K562 (cell line): Measurements from ENCODE around the gene PDE6B. TPM values are rescaled to one million over a fixed set of nuclear protein-coding genes. Genes with fewer than 3 reads are reported as not detected.

Source experiments
- ATAC-seq: fragments of 200-7000 bp; cut with Tn5 transposase; 3 replicates; pipeline ENCODE4 v1.9.1; 2020; ENCODE audit warnings: moderate library complexity
- BruUV-seq: library from RNA; stranded (reverse); fragments of 400-500 nt; replicated peaks from 2 replicates; lab custom pipeline; 2021; lab: Mats Ljungman, UMichigan
- CTCF ChIA-PET: fragments of 300-600 bp; formaldehyde crosslinking; extraction: SDS; loops from one replicate; lab custom pipeline; 2021; ENCODE audit warnings: low intra/inter-chr PET ratio; lab: Yijun Ruan, JAX
- POLR2A ChIA-PET: fragments of 300-600, 350-650 bp; sonication (Branson Sonifier 250); formaldehyde crosslinking; extraction: SDS; loops from one replicate; lab custom pipeline; 2021; ENCODE audit warnings: antibody characterized with exemption, inconsistent platforms; lab: Yijun Ruan, JAX
- DNase-seq, 4 experiments: peaks; one replicate each; pipeline versions ENCODE4 v3.0.0 to v3.0.0-alpha.2; 2011 to 2018; ENCODE audit warnings: low spot score in 3 of 4, mixed read lengths in 3 of 4; ENCODE audit errors: extremely low read depth in 1 of 4
- FAIRE-seq: peaks from 2 replicates; lab custom pipeline; 2011; peaks lifted over from hg19 to GRCh38; lab: Jason Lieb, UNC
- H2AFZ ChIP-seq: 2 replicates; pipeline ENCODE4 v1.6.0; 2011; ENCODE audit warnings: low read depth, low read length, control low read depth, inconsistent platforms
- H3K27ac ChIP-seq: fragments of 200-600 bp; 3 replicates; pipeline ENCODE4 v1.8.0; 2011; ENCODE audit warnings: low read depth, mild to moderate bottlenecking, control low read depth, inconsistent platforms, low read length, moderate library complexity, mixed read lengths; ENCODE audit errors: extremely low read depth
- H3K27me3 ChIP-seq, 2 experiments: fragments of 300-600 bp in 1 of 2; 2 replicates in 1 of 2; 3 replicates in 1 of 2; pipeline versions ENCODE4 v1.6.0 to v1.8.0; 2011; ENCODE audit warnings: inconsistent platforms in 2 of 2, low read length in 2 of 2, mild to moderate bottlenecking in 1 of 2, mixed read lengths in 1 of 2, moderate library complexity in 1 of 2; ENCODE audit not compliant: control insufficient read depth in 2 of 2, insufficient read depth in 2 of 2
- H3K36me3 ChIP-seq: fragments of 300-600 bp; 3 replicates; pipeline ENCODE4 v1.8.0; 2011; ENCODE audit warnings: mild to moderate bottlenecking, low read length, inconsistent platforms; ENCODE audit not compliant: control insufficient read depth, insufficient read depth
- H3K4me1 ChIP-seq, 2 experiments: fragments of 200-600 bp in 1 of 2; replicated peaks in 1 of 2; 2 replicates in 1 of 2; 3 replicates in 1 of 2; pipeline versions ENCODE4 v1.5.1 to v1.8.0; 2011; ENCODE audit warnings: inconsistent platforms in 2 of 2, low read length in 2 of 2, mild to moderate bottlenecking in 1 of 2, mixed read lengths in 1 of 2, moderate library complexity in 1 of 2; ENCODE audit not compliant: control insufficient read depth in 2 of 2, insufficient read depth in 2 of 2
- H3K4me2 ChIP-seq: 2 replicates; pipeline ENCODE4 v1.6.1; 2011; ENCODE audit warnings: low read length, control low read depth, inconsistent platforms, mixed read lengths; ENCODE audit not compliant: insufficient read depth
- H3K4me3 ChIP-seq: fragments of 200-600 bp; sonication (generic), shearing (Covaris generic); 2 replicates; pipeline ENCODE4 v1.5.1; 2016; ENCODE audit warnings: control low read depth, inconsistent platforms
- H3K79me2 ChIP-seq: fragments of 200-600 bp; 3 replicates; pipeline ENCODE4 v1.8.0; 2011; ENCODE audit warnings: low read length, inconsistent platforms; ENCODE audit not compliant: control insufficient read depth, insufficient read depth
- H3K9ac ChIP-seq, 2 experiments: 2 replicates each; pipeline versions ENCODE4 v1.6.0 to v1.6.1; 2011; ENCODE audit warnings: low read depth in 2 of 2, low read length in 2 of 2, control low read depth in 1 of 2, inconsistent platforms in 1 of 2, mild to moderate bottlenecking in 1 of 2, mixed read lengths in 1 of 2; ENCODE audit not compliant: insufficient read depth in 1 of 2
- H3K9me1 ChIP-seq: one replicate; pipeline ENCODE4 v1.6.0; 2011; ENCODE audit warnings: inconsistent platforms, mild to moderate bottlenecking, low read length, moderate library complexity; ENCODE audit not compliant: control insufficient read depth, insufficient read depth
- H3K9me3 ChIP-seq: replicated peaks from 2 replicates; pipeline ENCODE4 v1.5.1; 2011; ENCODE audit warnings: low read depth, low read length, inconsistent platforms; ENCODE audit not compliant: control insufficient read depth, insufficient read depth
- H4K20me1 ChIP-seq: replicated peaks from 2 replicates; pipeline ENCODE4 v1.6.1; 2011; ENCODE audit warnings: low read length, inconsistent platforms, mixed read lengths; ENCODE audit not compliant: control insufficient read depth, insufficient read depth
- LCOR ChIP-seq: sonication (generic); formaldehyde crosslinking; IDR thresholded peaks from 2 replicates; pipeline ENCODE4 v1.8.0; 2022; ENCODE audit warnings: mild to moderate bottlenecking, missing genetic modification reagents
- NCOA2 ChIP-seq, 2 experiments: fragments of 450-650 bp; IDR thresholded peaks; 2 replicates each; pipeline ENCODE4 v1.6.1; 2018; ENCODE audit warnings: mild to moderate bottlenecking in 2 of 2, moderate library complexity in 1 of 2; ENCODE audit not compliant: partially characterized antibody in 2 of 2
- TCF3 ChIP-seq: sonication (generic); formaldehyde crosslinking; IDR thresholded peaks from 2 replicates; pipeline ENCODE4 v1.4.0; 2020; ENCODE audit warnings: mild to moderate bottlenecking, missing genetic modification reagents
- U2AF1 ChIP-seq: fragments of 200-400 bp; formaldehyde crosslinking; optimal IDR thresholded peaks from 2 replicates; pipeline ENCODE3; 2017; ENCODE audit warnings: mild to moderate bottlenecking, low read depth, low read length, moderate library complexity
- ZNF316 ChIP-seq: fragments of 450-650 bp; IDR thresholded peaks from 2 replicates; pipeline ENCODE4 v1.6.1; 2016
- WGBS: fragments of 100-300 bp; shearing (Covaris generic); methylation state at CpG from one replicate; pipeline ENCODE4 v1.1.6; 2016; ENCODE audit warnings: low coverage, mixed read lengths; ENCODE audit not compliant: insufficient coverage; ENCODE audit errors: missing lambda C conversion rate; 5-methylcytosine and 5-hydroxymethylcytosine counted together
- in situ Hi-C: fragments of 300-500 bp; cut with MboI; formaldehyde crosslinking; loops from 4 replicates; pipeline ENCODE4 v1.15.0; 2018; ENCODE audit warnings: inconsistent platforms, mixed read lengths
- intact Hi-C: fragments of 100-400 bp; cut with micrococcal nuclease; formaldehyde crosslinking; loops from 2 replicates; pipeline ENCODE4 v1.14.2; 2022
- polyA plus RNA-seq, 8 experiments: library from polyadenylated mRNA; depleted of rRNA in 4 of 8; stranded (reverse) in 5 of 8; unstranded in 3 of 8; fragments of >200 nt; fragmentation: Nextera tagmentation in 2 of 8; fragmentation: Illumina TruSeq in 1 of 8; extraction: Ambion mirVana in 2 of 8; extraction: Trizol in 1 of 8; gene quantifications; 2 replicates each; pipeline versions ENCODE4 v1.2.1 to v1.2.3, GENCODE V29; 2011 to 2014; ENCODE audit warnings: inconsistent platforms in 1 of 8, missing spikeins in 1 of 8
- total RNA-seq, 7 experiments: library from RNA; depleted of rRNA in 6 of 7; stranded (reverse); fragments of >200 nt in 6 of 7; fragmentation: Illumina TruSeq in 2 of 7; extraction: Trizol in 2 of 7; gene quantifications; 2 replicates each; pipeline versions ENCODE4 v1.2.1 to v1.2.3, GENCODE V29; 2011 to 2021; ENCODE audit warnings: low replicate concordance in 1 of 7
- TF ChIP-seq, protein P1 (sequence below): sonication (generic); formaldehyde crosslinking; IDR thresholded peaks from 2 replicates; pipeline ENCODE4 v1.8.0; 2022; ENCODE audit warnings: mild to moderate bottlenecking, missing genetic modification reagents

PDE6B gene
- total and polyA plus RNA-seq, 9 of the 15 experiments (the other 6 are each of a cell fraction or from before 2014, with no cell fraction given): 0.04 TPM; not detected in 8

GRCh38 chr4:710916-711315 lies 85.5 kb downstream of the PDE6B start (continued):
- no peak for TF ChIP-seq U2AF1
- TF ChIP-seq, protein P1, sequence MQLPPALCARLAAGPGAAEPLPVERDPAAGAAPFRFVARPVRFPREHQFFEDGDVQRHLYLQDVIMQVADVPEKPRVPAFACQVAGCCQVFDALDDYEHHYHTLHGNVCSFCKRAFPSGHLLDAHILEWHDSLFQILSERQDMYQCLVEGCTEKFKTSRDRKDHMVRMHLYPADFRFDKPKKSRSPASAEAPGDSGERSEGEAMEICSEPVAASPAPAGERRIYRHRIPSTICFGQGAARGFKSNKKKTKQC: no peak
- TF ChIP-seq, all 486 proteins: peak for 0

DNA sequence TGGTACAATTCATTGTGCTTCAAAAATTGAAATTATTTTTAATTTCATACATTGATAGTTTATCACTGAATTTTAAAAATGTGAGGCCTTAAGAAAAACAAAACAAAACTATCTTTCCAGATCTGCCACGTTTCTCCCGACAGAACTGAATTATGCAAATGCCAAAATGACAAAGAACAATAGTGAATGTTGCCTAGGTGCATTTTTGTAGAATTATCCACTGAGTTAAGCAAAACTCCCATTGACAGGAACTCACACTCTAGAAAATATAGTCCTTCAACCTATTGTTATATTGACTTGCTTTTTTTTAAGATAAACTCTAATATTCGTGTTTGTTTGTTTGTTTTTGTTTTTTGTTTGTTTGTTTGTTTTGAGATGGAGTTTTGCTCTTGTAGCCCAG lies 86.7 kb downstream of the PDE6B start:
- FAIRE-seq: peak; percentile 23
- Histone ChIP-seq H3K79me2 (peaks cover 73% of the 10 kb centered on the region), H3K27ac (no peak overlapping the region), H3K4me2 (no peak overlapping the region), H3K9ac (no peak overlapping the region), H3K4me1 (peaks cover 0 to 31% of the 10 kb centered on the region in 2 experiments; a peak in 4 of 5 replicates), H3K36me3 (peaks cover 31% of the 10 kb centered on the region; the same call in 2 of the 3 replicates), H4K20me1 (no peaks in the 10 kb centered on the region), H3K9me3 (no peaks in the 10 kb centered on the region), H2AFZ (no peak overlapping the region), H3K27me3 (no peaks in the 10 kb centered on the region), H3K9me1 (no peaks in the 10 kb centered on the region), H3K4me3 (no peak overlapping the region)
- 68% methylated on average over 3 of the region's 3 CpGs for whole genome bisulfite sequencing
- no peak for ATAC-seq
- in situ Hi-C loops: no loop called here
- POLR2A ChIA-PET: interaction anchor here (1.3 kb wide), 1 partner anchor 11 kb away, joined by 7 read pairs; no protein-coding TSS in a partner anchor
- no TSS peak for BruUV-seq
- intact Hi-C loops: no loop called here
- TF ChIP-seq TCF3 (no peak), NCOA2 (IDR thresholded peaks at IDR 0.05; ENCODE audit: partially characterized antibody in 2 of 2) (no peak), ZNF316 (0 out of 2 replicates have a peak, but pooled peaks have one; percentile 13), LCOR (no peak)
- DNase-seq: no peak
- CTCF ChIA-PET: no interaction called here
